Gastrocnemius medialis (tissue), 4 donors: ENCODE results near the gene CDSN. TPM values are rescaled to one million over a fixed set of nuclear protein-coding genes. Genes with fewer than 3 reads are reported as not detected.

Experiments
- ATAC-seq, 2 donors: fragments of 150-250 bp; one replicate each; pipeline ENCODE4 v1.9.1; 2016
- DNase-seq, 2 donors: peaks; one replicate each; pipeline ENCODE4 v3.0.0-alpha.2; 2019
- H3K27ac ChIP-seq, 4 donors: fragments of 200-600 bp; sonication (generic); 1 replicate in 1 of 4; 2 replicates in 3 of 4; pipeline ENCODE4 v1.5.1; 2016 to 2018; ENCODE audit warnings: mild to moderate bottlenecking in 2 of 4, moderate library complexity in 1 of 4
- H3K27me3 ChIP-seq, 3 donors: fragments of 200-600 bp; sonication (generic) in 2 of 3; 1 replicate in 1 of 3; 2 replicates in 2 of 3; pipeline versions ENCODE4 v1.5.1 to v1.6.0; 2016 to 2019; ENCODE audit warnings: mild to moderate bottlenecking in 1 of 3, moderate library complexity in 1 of 3
- H3K36me3 ChIP-seq, 2 donors: fragments of 200-600 bp; sonication (generic) in 1 of 2; one replicate each; pipeline ENCODE4 v1.5.1; 2017 to 2018
- H3K4me1 ChIP-seq, 2 donors: fragments of 200-600 bp; sonication (generic) in 1 of 2; one replicate each; pipeline ENCODE4 v1.5.1; 2016 to 2017; ENCODE audit warnings: mild to moderate bottlenecking in 2 of 2
- H3K4me3 ChIP-seq, 4 donors: fragments of 200-600 bp; sonication (generic) in 3 of 4; 1 replicate in 1 of 4; 2 replicates in 3 of 4; pipeline ENCODE4 v1.5.1; 2016 to 2019; ENCODE audit warnings: mild to moderate bottlenecking in 2 of 4
- H3K9me3 ChIP-seq, 3 donors: fragments of 200-600 bp; sonication (generic) in 2 of 3; 1 replicate in 1 of 3; 2 replicates in 2 of 3; pipeline ENCODE4 v1.5.1; 2016 to 2019
- CTCF ChIP-seq, 5 experiments: fragments of 450-650 bp in 3 of 5; fragments of 200-600 bp in 2 of 5; sonication (generic) in 2 of 5; IDR thresholded peaks in 4 of 5; conservative IDR thresholded peaks in 1 of 5; 1 replicate in 4 of 5; 2 replicates in 1 of 5; pipeline ENCODE4 v1.5.1; 2016 to 2019; ENCODE audit warnings: antibody characterized with exemption in 5 of 5, mild to moderate bottlenecking in 3 of 5, moderate library complexity in 3 of 5
- POLR2A ChIP-seq, 2 donors: fragments of 450-650 bp; IDR thresholded peaks; one replicate each; pipeline ENCODE4 v1.6.1; 2017; ENCODE audit warnings: antibody characterized with exemption in 2 of 2, mild to moderate bottlenecking in 2 of 2, moderate library complexity in 2 of 2
- in situ Hi-C, 4 donors: fragments of 200-750 bp; cut with MboI; loops; one replicate each; pipeline versions ENCODE4 v1.15.0 to v1.8.0; 2017; ENCODE audit warnings: low sequenced_read_pairs in 4 of 4
- intact Hi-C: fragments of 100-400 bp; cut with DNase I; formaldehyde crosslinking; loops from one replicate; pipeline ENCODE4 v1.15.1; 2023; ENCODE audit warnings: low total_unique reads
- total RNA-seq, 4 donors: library from RNA; depleted of rRNA; stranded (reverse); fragments of >200 nt; gene quantifications; one replicate each; pipeline versions ENCODE4 v1.1.0 to v1.2.3, GENCODE V29; 2016

The CDSN gene
- total RNA-seq, 4 donors from 2014 or later: not detected

- no peaks in the 10 kb centered on the region for H3K36me3 ChIP-seq
- H3K27ac ChIP-seq: peak overlapping the region in 3 of 4 donors; percentile 1 to 36 (median 25)
- in situ Hi-C loops (loop anchor here in 2 of 4 donors (10.0 to 25.0 kb wide), 3 partner anchors 262 to 550 kb away; partner anchors contain the start of gene DHX16 (in 1 of the 2)), intact Hi-C loops (loop anchor here (5.0 kb wide), 3 partner anchors 345 to 545 kb away; partner anchors contain the start of genes FLOT1 and IER3)
- H3K27me3 ChIP-seq: no peaks in the 10 kb centered on the region
- TF ChIP-seq CTCF (IDR thresholded peaks at IDR 0.05 in 4 of 5, conservative IDR thresholded peaks at IDR 0.05 in 1 of 5) (no peak), POLR2A (IDR thresholded peaks at IDR 0.05) (no peak)
- DNase-seq: no peak
- no peak for ATAC-seq
- peaks cover 8 to 9% of the 10 kb centered on the region in 2 donors for H3K4me1 ChIP-seq
- H3K4me3 ChIP-seq: peak overlapping the region in 3 of 4 donors; percentile 11 to 36 (median 13)
- H3K9me3 ChIP-seq: no peaks in the 10 kb centered on the region
Measured at GRCh38 chr6:31086788-31087440, 33.3 kb downstream of the CDSN start.

DNA sequence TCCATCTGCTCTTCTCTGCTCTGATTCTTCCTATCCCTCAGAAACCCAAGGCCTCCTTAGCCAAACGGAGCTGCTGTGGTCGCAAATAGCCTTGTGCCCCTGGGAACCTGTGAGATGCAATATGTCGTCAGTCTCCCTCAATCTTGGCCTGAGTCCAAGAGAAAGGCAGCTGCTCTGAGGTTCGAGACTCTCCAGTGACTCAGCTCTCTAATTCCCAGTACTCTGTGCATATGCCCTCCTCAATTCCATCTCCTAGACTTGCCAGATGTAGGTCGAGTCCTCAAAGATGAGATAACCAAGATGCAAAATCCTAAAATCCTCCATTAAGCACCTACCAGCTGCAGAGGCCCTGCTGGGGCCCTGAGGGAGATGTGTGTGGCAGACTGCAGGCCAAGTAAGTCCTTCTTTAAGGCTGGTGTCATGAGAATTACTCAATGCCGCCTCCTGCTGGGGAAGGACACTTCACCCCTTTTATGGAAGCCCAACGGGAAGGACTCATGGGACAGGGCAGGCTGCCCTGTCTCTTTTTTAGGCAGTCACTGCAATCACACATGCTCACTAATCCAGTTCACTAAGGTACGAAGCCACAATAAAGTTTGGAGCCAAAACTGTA, 36.4 kb downstream of the CDSN start:
- Histone ChIP-seq H3K4me1 (peaks cover 12 to 15% of the 10 kb centered on the region in 2 donors), H3K9me3 (no peaks in the 10 kb centered on the region), H3K27ac (no peak overlapping the region), H3K4me3 (no peak overlapping the region), H3K27me3 (no peaks in the 10 kb centered on the region), H3K36me3 (no peaks in the 10 kb centered on the region)
- ATAC-seq (peak; percentile 25 to 36), DNase-seq (peak in 1 of 2 donors; percentile 31)
- in situ Hi-C loops (loop anchor here in 2 of 4 donors (5.0 to 25.0 kb wide), 4 partner anchors 257 to 547 kb away; partner anchors contain the start of gene DHX16 (in 1 of the 2)), intact Hi-C loops (loop anchor here (1.0 kb wide), 1 partner anchor 169 kb away; no protein-coding TSS in a partner anchor)
- TF ChIP-seq POLR2A (IDR thresholded peaks at IDR 0.05) (no peak), CTCF (IDR thresholded peaks at IDR 0.05 in 4 of 5, conservative IDR thresholded peaks at IDR 0.05 in 1 of 5) (peak in 1 of 5 experiments; percentile 28)

DNA sequence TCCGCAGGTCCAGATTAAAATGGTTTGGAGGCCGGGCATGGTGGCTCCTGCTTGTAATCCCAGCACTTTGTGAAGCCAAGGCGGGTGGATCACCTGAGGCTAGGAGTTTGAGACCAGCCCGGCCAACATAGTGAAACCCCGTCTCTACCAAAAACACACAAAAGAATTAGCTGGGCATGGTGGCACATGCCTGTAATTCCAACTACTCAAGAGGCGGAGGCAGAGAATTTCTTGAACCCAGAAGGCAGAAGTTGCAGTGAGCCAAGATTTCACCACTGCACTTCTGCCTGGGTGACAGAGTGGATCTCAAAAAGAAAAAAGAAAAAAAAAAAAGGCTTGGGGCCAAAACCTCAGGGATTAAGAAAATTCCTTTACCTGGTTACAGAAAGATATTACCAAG, 38.4 kb downstream of the CDSN start:
- Histone ChIP-seq H3K4me3 (no peak overlapping the region), H3K36me3 (no peaks in the 10 kb centered on the region), H3K9me3 (no peaks in the 10 kb centered on the region), H3K27me3 (no peaks in the 10 kb centered on the region), H3K27ac (no peak overlapping the region), H3K4me1 (peaks cover 5 to 10% of the 10 kb centered on the region in 2 donors)
- intact Hi-C loops: loop anchor here (2.0 kb wide), 1 partner anchor 253 kb away; no protein-coding TSS in a partner anchor
- ATAC-seq: no peak
- TF ChIP-seq POLR2A (IDR thresholded peaks at IDR 0.05) (no peak), CTCF (IDR thresholded peaks at IDR 0.05 in 4 of 5, conservative IDR thresholded peaks at IDR 0.05 in 1 of 5) (no peak)
- in situ Hi-C loops: loop anchor here in 2 of 4 donors (5.0 to 25.0 kb wide), 4 partner anchors 255 to 545 kb away; partner anchors contain the start of gene DHX16 (in 1 of the 2)
- no peak for DNase-seq

GRCh38 chr6:31079656-31080261, 40.5 kb downstream of the CDSN start:
- Histone ChIP-seq H3K36me3 (no peaks in the 10 kb centered on the region), H3K4me1 (peaks cover 3 to 7% of the 10 kb centered on the region in 2 donors), H3K9me3 (no peaks in the 10 kb centered on the region), H3K4me3 (peak overlapping the region in 1 of 4 donors; percentile 14), H3K27me3 (no peaks in the 10 kb centered on the region), H3K27ac (no peak overlapping the region)
- peak; percentile 65 to 75 for ATAC-seq
- in situ Hi-C loops: loop anchor here (5.0 to 25.0 kb wide), 6 partner anchors 162 to 542 kb away; partner anchors contain the start of genes DHX16 (in 1 of the 4) and VARS2 (in 1 of the 4)
- TF ChIP-seq CTCF (IDR thresholded peaks at IDR 0.05 in 4 of 5, conservative IDR thresholded peaks at IDR 0.05 in 1 of 5) (peak; percentile 55 to 86 (median 66)), POLR2A (IDR thresholded peaks at IDR 0.05) (no peak)
- intact Hi-C loops: loop anchor here (2.0 kb wide), 1 partner anchor 251 kb away; no protein-coding TSS in a partner anchor
- DNase-seq: peak; percentile 44
